IMR-90 (cell line): ENCODE data around the gene IDH3G. TPM values are rescaled to one million over a fixed set of nuclear protein-coding genes. Genes with fewer than 3 reads are reported as not detected.

Experiments used
- ATAC-seq: fragments of 200-7000 bp; cut with Tn5 transposase; 2 replicates; pipeline ENCODE4 v1.9.1; 2020; ENCODE audit warnings: low read depth, mild to moderate bottlenecking, moderate library complexity
- BruUV-seq: library from RNA; stranded (reverse); fragments of 400-500 nt; replicated peaks from 2 replicates; lab custom pipeline; 2021; lab: Mats Ljungman, UMichigan
- CTCF ChIA-PET: fragments of 300-600 bp; formaldehyde crosslinking; extraction: SDS; loops from one replicate; lab custom pipeline; 2021; ENCODE audit warnings: antibody characterized with exemption; lab: Yijun Ruan, JAX
- POLR2A ChIA-PET: fragments of 300-600 bp; sonication (Branson Sonifier 250); formaldehyde crosslinking; loops from one replicate; lab custom pipeline; 2022; ENCODE audit warnings: antibody characterized with exemption; ENCODE audit not compliant: unreplicated experiment; lab: Charles Lee
- DNase-seq: peaks from one replicate; pipeline ENCODE4 v3.0.0; 2013
- H2AFZ ChIP-seq: replicated peaks from 2 replicates; pipeline ENCODE3; 2013; ENCODE audit warnings: low read length, mild to moderate bottlenecking; ENCODE audit not compliant: poor library complexity
- H2AK5ac ChIP-seq: 2 replicates; pipeline ENCODE4 v1.6.1; 2013; ENCODE audit warnings: low read depth, low read length, inconsistent platforms
- H2AK9ac ChIP-seq: replicated peaks from 2 replicates; pipeline ENCODE3; 2013; ENCODE audit warnings: mild to moderate bottlenecking, low read depth, low read length, moderate library complexity; ENCODE audit not compliant: poor library complexity
- H2BK120ac ChIP-seq: 2 replicates; pipeline ENCODE4 v1.6.1; 2013; ENCODE audit warnings: low read depth, low read length, inconsistent platforms
- H2BK15ac ChIP-seq: 3 replicates; pipeline ENCODE4 v1.6.1; 2013; ENCODE audit warnings: low read depth, low read length, inconsistent platforms
- H2BK20ac ChIP-seq: 2 replicates; pipeline ENCODE4 v1.6.1; 2013; ENCODE audit warnings: low read depth, mild to moderate bottlenecking, inconsistent platforms, low read length, moderate library complexity
- H2BK5ac ChIP-seq: 2 replicates; pipeline ENCODE4 v1.6.1; 2013; ENCODE audit warnings: mild to moderate bottlenecking, low read depth, low read length, inconsistent platforms; ENCODE audit not compliant: poor library complexity, severe bottlenecking
- H3K14ac ChIP-seq: replicated peaks from 2 replicates; pipeline ENCODE4 v1.6.1; 2013; ENCODE audit warnings: low read depth, low read length, inconsistent platforms
- H3K18ac ChIP-seq: 2 replicates; pipeline ENCODE4 v1.6.1; 2013; ENCODE audit warnings: low read depth, low read length, control low read depth
- H3K23ac ChIP-seq: 2 replicates; pipeline ENCODE4 v1.6.1; 2013; ENCODE audit warnings: low read depth, low read length, inconsistent platforms
- H3K27ac ChIP-seq: 2 replicates; pipeline ENCODE4 v1.5.1; 2013; ENCODE audit warnings: mild to moderate bottlenecking, control low read depth, low read length; ENCODE audit not compliant: insufficient read depth
- H3K27me3 ChIP-seq: 2 replicates; pipeline ENCODE4 v1.6.1; 2013; ENCODE audit warnings: low read length; ENCODE audit not compliant: control insufficient read depth, insufficient read depth
- H3K36me3 ChIP-seq: 2 replicates; pipeline ENCODE4 v1.6.1; 2013; ENCODE audit warnings: low read length, mixed read lengths; ENCODE audit not compliant: control insufficient read depth, insufficient read depth
- H3K4ac ChIP-seq: 2 replicates; pipeline ENCODE4 v1.6.1; 2013; ENCODE audit warnings: low read depth, low read length, inconsistent platforms
- H3K4me1 ChIP-seq: 2 replicates; pipeline ENCODE4 v1.6.1; 2013; ENCODE audit warnings: low read length, mixed read lengths; ENCODE audit not compliant: control insufficient read depth, insufficient read depth
- H3K4me2 ChIP-seq: 2 replicates; pipeline ENCODE4 v1.6.1; 2013; ENCODE audit warnings: low read depth, mild to moderate bottlenecking, control low read depth, low read length, moderate library complexity
- H3K4me3 ChIP-seq: 2 replicates; pipeline ENCODE4 v1.5.1; 2013; ENCODE audit warnings: low read depth, mild to moderate bottlenecking, control low read depth, low read length, moderate library complexity; ENCODE audit not compliant: insufficient read depth
- H3K56ac ChIP-seq: 2 replicates; pipeline ENCODE4 v1.6.1; 2013; ENCODE audit warnings: low read length, inconsistent platforms; ENCODE audit not compliant: insufficient read depth; ENCODE audit errors: extremely low read depth
- H3K79me1 ChIP-seq, 2 experiments: 2 replicates each; pipeline ENCODE4 v1.6.1; 2013; ENCODE audit warnings: low read length in 2 of 2, inconsistent platforms in 1 of 2, low read depth in 1 of 2
- H3K9ac ChIP-seq: 2 replicates; pipeline ENCODE4 v1.6.1; 2013; ENCODE audit warnings: low read depth, low read length, control low read depth
- H3K9me1 ChIP-seq: 2 replicates; pipeline ENCODE4 v1.6.1; 2013; ENCODE audit warnings: low read length, inconsistent platforms; ENCODE audit not compliant: insufficient read depth
- H3K9me3 ChIP-seq: 2 replicates; pipeline ENCODE4 v1.6.1; 2013; ENCODE audit warnings: low read length; ENCODE audit not compliant: control insufficient read depth, insufficient read depth
- H4K20me1 ChIP-seq: 2 replicates; pipeline ENCODE4 v1.6.1; 2013; ENCODE audit warnings: low read length, inconsistent platforms; ENCODE audit not compliant: insufficient read depth
- H4K5ac ChIP-seq: 2 replicates; pipeline ENCODE4 v1.6.1; 2013; ENCODE audit warnings: mild to moderate bottlenecking, low read depth, low read length, control low read depth
- H4K8ac ChIP-seq, 2 experiments: 2 replicates each; pipeline ENCODE4 v1.6.1; 2013; ENCODE audit warnings: low read depth in 2 of 2, low read length in 2 of 2, control low read depth in 1 of 2, inconsistent platforms in 1 of 2
- H4K91ac ChIP-seq: 2 replicates; pipeline ENCODE4 v1.6.1; 2013; ENCODE audit warnings: low read depth, low read length, inconsistent platforms; ENCODE audit not compliant: insufficient read depth
- BHLHE40 ChIP-seq: fragments of 150-350 bp; IDR thresholded peaks from 2 replicates; pipeline ENCODE4 v1.6.1; 2016; ENCODE audit warnings: mild to moderate bottlenecking, low read depth, low read length
- CEBPB ChIP-seq: IDR thresholded peaks from 2 replicates; pipeline ENCODE4 v1.6.1; 2012; ENCODE audit warnings: low read depth, low read length, improper control_type of control experiment
- ELK1 ChIP-seq: fragments of 150-350 bp; IDR thresholded peaks from 2 replicates; pipeline ENCODE4 v1.6.1; 2016; ENCODE audit warnings: low read depth, mild to moderate bottlenecking, low read length, moderate library complexity, borderline replicate concordance
- FOS ChIP-seq: fragments of 150-350 bp; IDR thresholded peaks from 2 replicates; pipeline ENCODE4 v1.6.1; 2016; ENCODE audit warnings: low read depth, low read length
- MAFK ChIP-seq: IDR thresholded peaks from 2 replicates; pipeline ENCODE4 v1.6.1; 2012; ENCODE audit warnings: low read depth, low read length, improper control_type of control experiment
- MAZ ChIP-seq: IDR thresholded peaks from 2 replicates; pipeline ENCODE4 v1.6.1; 2012; ENCODE audit warnings: low read depth, mild to moderate bottlenecking, low read length, improper control_type of control experiment, moderate library complexity, borderline replicate concordance
- MXI1 ChIP-seq: IDR thresholded peaks from 2 replicates; pipeline ENCODE4 v1.6.1; 2012; ENCODE audit warnings: low read depth, mild to moderate bottlenecking, low read length, moderate library complexity, borderline replicate concordance
- NFE2L2 ChIP-seq: fragments of 150-350 bp; IDR thresholded peaks from 2 replicates; pipeline ENCODE4 v1.6.1; 2016; ENCODE audit warnings: low read depth, mild to moderate bottlenecking, low read length
- POLR2A ChIP-seq: IDR thresholded peaks from 2 replicates; pipeline ENCODE4 v1.6.1; 2012; ENCODE audit warnings: mild to moderate bottlenecking, low read depth, low read length
- RAD21 ChIP-seq: IDR thresholded peaks from 2 replicates; pipeline ENCODE4 v1.6.1; 2012; ENCODE audit warnings: low read length, improper control_type of control experiment
- RCOR1 ChIP-seq: IDR thresholded peaks from 2 replicates; pipeline ENCODE4 v1.6.1; 2012; ENCODE audit warnings: mild to moderate bottlenecking, low read length, improper control_type of control experiment; ENCODE audit not compliant: insufficient replicate concordance
- RFX5 ChIP-seq: IDR thresholded peaks from 2 replicates; pipeline ENCODE4 v1.8.0; 2012; ENCODE audit warnings: low read depth, mild to moderate bottlenecking, low read length, moderate library complexity
- SMC3 ChIP-seq: fragments of 150-350 bp; IDR thresholded peaks from 2 replicates; pipeline ENCODE4 v1.6.1; 2016; ENCODE audit warnings: low read depth, mild to moderate bottlenecking, antibody characterized with exemption, low read length, moderate library complexity
- WGBS, 2 experiments: methylation state at CpG; one replicate each; pipeline versions ENCODE4 v1.1.5 to v1.1.7; 2013; ENCODE audit warnings: missing lambda C conversion rate in 2 of 2; ENCODE audit not compliant: insufficient read length in 1 of 2; ENCODE audit errors: extremely low coverage in 2 of 2; 5-methylcytosine and 5-hydroxymethylcytosine counted together
- dilution Hi-C: fragments of 300-500 bp; cut with HindIII; formaldehyde crosslinking; loops from one replicate; pipeline ENCODE4 v1.14.3; 2018; ENCODE audit warnings: low sequenced_read_pairs; ENCODE audit not compliant: unreplicated experiment
- in situ Hi-C: fragments of 300-500 bp; cut with MboI; formaldehyde crosslinking; loops from 3 replicates; pipeline ENCODE4 v1.14.3; 2019; ENCODE audit warnings: low sequenced_read_pairs, inconsistent platforms, mixed read lengths
- intact Hi-C: fragments of 100-400 bp; cut with micrococcal nuclease; formaldehyde crosslinking; loops from 2 replicates; pipeline ENCODE4 v1.10.0; 2022
- polyA plus RNA-seq, 3 experiments: library from polyadenylated mRNA; depleted of rRNA; stranded (reverse); fragments of >200 nt; gene quantifications; 2 replicates each; pipeline ENCODE4 v1.2.3, GENCODE V29; 2012; ENCODE audit warnings: low replicate concordance in 1 of 3
- total RNA-seq: library from RNA; depleted of rRNA; stranded (reverse); fragments of >200 nt; gene quantifications from 2 replicates; pipeline ENCODE4 v1.2.3, GENCODE V29; 2012
- TF ChIP-seq, protein P1 (sequence below): fragments of 150-350 bp; IDR thresholded peaks from 2 replicates; pipeline ENCODE4 v1.6.1; 2017; ENCODE audit warnings: mild to moderate bottlenecking, antibody characterized with exemption, low read length, low read depth
- TF ChIP-seq, protein P2 (sequence below): conservative IDR thresholded peaks from 2 replicates; pipeline ENCODE4 v1.5.1; 2012; ENCODE audit warnings: mild to moderate bottlenecking, low read depth, low read length, improper control_type of control experiment

IDH3G gene
- total and polyA plus RNA-seq, 2 of the 4 experiments (the other 2 are of a cell fraction) = 79.4 to 85.7 TPM

GRCh38 chrX:153775293-153776119, 18.7 kb downstream of the IDH3G start:
- H3K27me3 ChIP-seq = no peaks in the 10 kb centered on the region
- POLR2A ChIA-PET = no interaction called here
- TF ChIP-seq BHLHE40 = no peak
- TF ChIP-seq, protein P1, sequence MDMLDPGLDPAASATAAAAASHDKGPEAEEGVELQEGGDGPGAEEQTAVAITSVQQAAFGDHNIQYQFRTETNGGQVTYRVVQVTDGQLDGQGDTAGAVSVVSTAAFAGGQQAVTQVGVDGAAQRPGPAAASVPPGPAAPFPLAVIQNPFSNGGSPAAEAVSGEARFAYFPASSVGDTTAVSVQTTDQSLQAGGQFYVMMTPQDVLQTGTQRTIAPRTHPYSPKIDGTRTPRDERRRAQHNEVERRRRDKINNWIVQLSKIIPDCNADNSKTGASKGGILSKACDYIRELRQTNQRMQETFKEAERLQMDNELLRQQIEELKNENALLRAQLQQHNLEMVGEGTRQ = no peak
- no peak for TF ChIP-seq FOS
- no peak for TF ChIP-seq RCOR1
- no peak for TF ChIP-seq MAZ
- TF ChIP-seq POLR2A = no peak
- TF ChIP-seq MAFK = no peak
- TF ChIP-seq ELK1 = no peak
- no peak for TF ChIP-seq RFX5
- no peak for TF ChIP-seq RAD21
- TF ChIP-seq, protein P2, sequence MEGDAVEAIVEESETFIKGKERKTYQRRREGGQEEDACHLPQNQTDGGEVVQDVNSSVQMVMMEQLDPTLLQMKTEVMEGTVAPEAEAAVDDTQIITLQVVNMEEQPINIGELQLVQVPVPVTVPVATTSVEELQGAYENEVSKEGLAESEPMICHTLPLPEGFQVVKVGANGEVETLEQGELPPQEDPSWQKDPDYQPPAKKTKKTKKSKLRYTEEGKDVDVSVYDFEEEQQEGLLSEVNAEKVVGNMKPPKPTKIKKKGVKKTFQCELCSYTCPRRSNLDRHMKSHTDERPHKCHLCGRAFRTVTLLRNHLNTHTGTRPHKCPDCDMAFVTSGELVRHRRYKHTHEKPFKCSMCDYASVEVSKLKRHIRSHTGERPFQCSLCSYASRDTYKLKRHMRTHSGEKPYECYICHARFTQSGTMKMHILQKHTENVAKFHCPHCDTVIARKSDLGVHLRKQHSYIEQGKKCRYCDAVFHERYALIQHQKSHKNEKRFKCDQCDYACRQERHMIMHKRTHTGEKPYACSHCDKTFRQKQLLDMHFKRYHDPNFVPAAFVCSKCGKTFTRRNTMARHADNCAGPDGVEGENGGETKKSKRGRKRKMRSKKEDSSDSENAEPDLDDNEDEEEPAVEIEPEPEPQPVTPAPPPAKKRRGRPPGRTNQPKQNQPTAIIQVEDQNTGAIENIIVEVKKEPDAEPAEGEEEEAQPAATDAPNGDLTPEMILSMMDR = no peak
- TF ChIP-seq MXI1 = no peak
- no peak for TF ChIP-seq NFE2L2
- TF ChIP-seq SMC3 = no peak
- no peak for TF ChIP-seq CEBPB

More at GRCh38 chrX:153775293-153776119, 18.7 kb downstream of the IDH3G start:
- WGBS, 2 experiments = 78% methylated on average over 17 of the region's 42 CpGs; no CpG with 5 or more reads in 1 of the 2 experiments
- Histone ChIP-seq H2AFZ (peak overlapping the region; percentile 11), H3K9me3 (no peaks in the 10 kb centered on the region; the same call in 1 of the 2 replicates), H3K4me3 (no peak overlapping the region), H3K14ac (no peak overlapping the region), H2AK5ac (no peak overlapping the region), H3K79me1 (no peaks in the 10 kb centered on the region), H3K9me1 (no peaks in the 10 kb centered on the region), H2BK5ac (no peak overlapping the region), H4K5ac (no peak overlapping the region), H3K9ac (no peak overlapping the region), H4K91ac (no peak overlapping the region), H4K20me1 (no peaks in the 10 kb centered on the region), H2AK9ac (no peak overlapping the region), H2BK120ac (no peak overlapping the region), H2BK15ac (no peak overlapping the region), H3K4ac (no peak overlapping the region), H4K8ac (no peak overlapping the region), H3K23ac (no peak overlapping the region), H3K27ac (no peak overlapping the region), H3K4me2 (no peak overlapping the region), H2BK20ac (no peak overlapping the region), H3K56ac (no peak overlapping the region), H3K18ac (no peak overlapping the region), H3K36me3 (peaks cover 4% of the 10 kb centered on the region; the same call in 1 of the 2 replicates), H3K4me1 (no peaks in the 10 kb centered on the region)
- in situ Hi-C loops = no loop called here
- CTCF ChIA-PET = no interaction called here
- intact Hi-C loops = no loop called here
- no TSS peak for BruUV-seq
- dilution Hi-C loops = no loop called here
- ATAC-seq = no peak
- no peak for DNase-seq
